Activated CD8-positive, alpha-beta memory T cell treated with anti-CD3 and anti-CD28 coated beads, Interleukin-2, amount 10 ng/mL, durations not matched to agents 7 days and 5 days (primary cell): ENCODE results near the gene VPS37B. TPM values are rescaled to one million over a fixed set of nuclear protein-coding genes. Genes with fewer than 3 reads are reported as not detected.

Source experiments
- ATAC-seq: fragments of 150-1000 bp; cut with Tn5 transposase; one replicate; pipeline ENCODE4 v1.10.0; 2021; ENCODE audit warnings: moderate library complexity
- CTCF ChIA-PET: fragments of 350-600 bp; sonication (Branson Sonifier 250); formaldehyde crosslinking; loops from one replicate; lab custom pipeline; 2021; ENCODE audit warnings: antibody characterized with exemption; lab: Charles Lee
- DNase-seq: peaks from one replicate; pipeline ENCODE4 v3.0.0-alpha.2; 2020
- H3K27ac Mint-ChIP-seq: one replicate; pipeline ENCODE4 v1.8.0; 2021; ENCODE audit warnings: mild to moderate bottlenecking, mixed read lengths
- H3K27me3 Mint-ChIP-seq: one replicate; pipeline ENCODE4 v1.8.0; 2021; ENCODE audit warnings: mixed read lengths
- H3K36me3 Mint-ChIP-seq: one replicate; pipeline ENCODE4 v1.8.0; 2021; ENCODE audit warnings: mild to moderate bottlenecking, mixed read lengths
- H3K4me1 Mint-ChIP-seq: one replicate; pipeline ENCODE4 v1.8.0; 2021; ENCODE audit warnings: mixed read lengths
- H3K4me3 Mint-ChIP-seq: one replicate; pipeline ENCODE4 v1.8.0; 2021; ENCODE audit warnings: mild to moderate bottlenecking, moderate library complexity, mixed read lengths
- H3K9me3 Mint-ChIP-seq: one replicate; pipeline ENCODE4 v1.8.0; 2022; ENCODE audit warnings: low read depth, mixed read lengths
- total RNA-seq, 2 experiments: library from RNA; stranded (reverse); gene quantifications; one replicate each; pipeline ENCODE4 v1.2.3, GENCODE V29; 2021

Gene VPS37B
- total RNA-seq, 2 experiments from 2014 or later: 25.7 to 29.7 TPM

DNA sequence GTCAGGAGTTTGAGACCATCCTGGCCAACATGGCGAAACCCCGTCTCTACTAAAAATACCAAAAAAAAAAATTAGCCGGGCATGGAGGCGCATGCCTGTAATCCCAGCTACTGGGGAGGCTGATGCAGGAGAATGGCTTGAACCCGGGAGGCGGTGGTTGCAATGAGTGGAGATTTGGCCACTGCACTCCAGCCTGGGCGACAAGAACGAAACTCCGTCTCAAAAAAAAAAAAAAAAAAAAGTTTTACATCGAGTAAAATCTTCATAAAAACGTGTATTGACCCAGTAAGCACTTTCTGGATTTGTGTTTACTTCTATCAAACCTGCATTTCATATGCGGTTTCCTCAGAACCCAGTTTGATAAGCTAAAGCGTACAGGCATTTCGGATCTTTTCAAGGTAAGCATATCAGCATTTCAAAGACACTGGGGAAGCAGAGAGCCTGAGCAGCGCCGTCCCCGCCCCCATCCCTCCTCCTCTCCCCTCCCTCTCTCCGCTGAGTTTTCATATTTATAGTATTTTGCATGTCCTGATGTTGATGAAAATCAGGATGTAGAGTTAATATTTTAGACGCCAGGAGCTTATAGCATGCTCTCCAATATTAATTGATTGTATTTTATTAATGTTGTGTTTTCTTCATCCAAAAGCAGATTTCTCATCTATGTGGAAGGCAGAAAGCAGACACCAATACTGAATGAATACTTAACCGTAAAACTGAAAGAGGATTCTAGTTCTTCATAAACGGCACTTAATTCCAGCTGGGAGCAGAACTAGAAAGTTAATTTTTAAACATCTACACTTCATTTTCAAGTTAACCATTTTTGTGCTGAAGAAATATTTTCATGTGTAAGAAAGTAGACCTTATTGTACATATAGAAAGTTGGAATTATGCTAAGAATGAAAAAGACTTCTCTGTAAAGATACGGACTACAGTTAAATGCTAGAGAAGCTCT, 69.9 kb downstream of the VPS37B start:
- Mint-ChIP-seq H3K27ac (no peak overlapping the region), H3K36me3 (no peaks in the 10 kb centered on the region), H3K27me3 (peaks cover 34% of the 10 kb centered on the region), H3K4me1 (no peaks in the 10 kb centered on the region), H3K9me3 (no peaks in the 10 kb centered on the region), H3K4me3 (no peak overlapping the region)
- no peak for ATAC-seq
- no peak for DNase-seq
- CTCF ChIA-PET: interaction anchor here (3.2 kb wide), 1 partner anchor 33 kb away, joined by 14 read pairs; no protein-coding TSS in a partner anchor

DNA sequence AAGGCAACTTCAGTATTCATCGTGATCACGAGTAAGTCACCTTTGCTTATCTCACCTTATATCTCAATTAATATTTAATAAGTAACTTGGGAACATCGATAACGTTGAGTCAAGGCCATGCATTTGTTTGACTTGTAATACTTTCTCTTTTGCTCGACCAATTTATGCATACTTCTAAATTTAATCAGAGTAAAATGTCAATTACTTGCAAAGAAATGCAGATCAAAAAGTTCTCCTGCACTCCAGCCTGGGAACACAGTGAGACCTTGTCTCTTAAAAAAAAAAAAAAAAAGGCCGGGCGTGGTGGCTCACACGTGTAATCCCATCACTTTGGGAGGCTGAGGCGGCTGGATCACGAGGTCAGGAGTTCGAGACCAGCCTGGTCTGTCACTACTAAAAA, 72.5 kb downstream of the VPS37B start:
- H3K9me3 Mint-ChIP-seq: no peaks in the 10 kb centered on the region
- H3K4me1 Mint-ChIP-seq: no peaks in the 10 kb centered on the region
- ATAC-seq (no peak), DNase-seq (no peak)
- H3K36me3 Mint-ChIP-seq: no peaks in the 10 kb centered on the region
- CTCF ChIA-PET: no interaction called here
- peaks cover 24% of the 10 kb centered on the region for H3K27me3 Mint-ChIP-seq
- H3K4me3 Mint-ChIP-seq: no peak overlapping the region
- no peak overlapping the region for H3K27ac Mint-ChIP-seq

DNA sequence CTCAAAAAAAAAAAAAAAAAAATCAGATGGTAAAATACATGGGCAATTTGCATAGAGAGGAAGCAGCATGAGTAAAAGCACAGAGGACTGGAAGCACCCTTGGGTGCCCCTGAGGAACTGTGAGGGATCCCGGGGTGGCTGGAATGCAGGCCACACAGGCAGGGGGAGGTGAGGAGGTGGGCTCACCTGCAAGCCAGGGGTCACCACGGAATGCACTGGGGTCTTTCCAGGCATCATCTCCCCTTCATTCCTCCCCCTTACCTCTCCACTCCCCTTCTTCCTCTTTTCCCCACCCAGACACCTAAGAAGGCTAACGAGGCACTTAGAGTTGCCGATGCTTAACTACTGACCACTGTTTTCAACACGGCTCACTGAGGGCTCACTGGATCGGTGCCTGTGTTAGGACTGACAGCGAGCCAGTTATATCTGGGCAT, 75.1 kb downstream of the VPS37B start:
- CTCF ChIA-PET: no interaction called here
- no peak for DNase-seq
- H3K27me3 Mint-ChIP-seq: peaks cover 10% of the 10 kb centered on the region
- no peaks in the 10 kb centered on the region for H3K9me3 Mint-ChIP-seq
- H3K36me3 Mint-ChIP-seq: no peaks in the 10 kb centered on the region
- H3K27ac Mint-ChIP-seq: no peak overlapping the region
- no peak overlapping the region for H3K4me3 Mint-ChIP-seq
- no peaks in the 10 kb centered on the region for H3K4me1 Mint-ChIP-seq
- no peak for ATAC-seq

DNA sequence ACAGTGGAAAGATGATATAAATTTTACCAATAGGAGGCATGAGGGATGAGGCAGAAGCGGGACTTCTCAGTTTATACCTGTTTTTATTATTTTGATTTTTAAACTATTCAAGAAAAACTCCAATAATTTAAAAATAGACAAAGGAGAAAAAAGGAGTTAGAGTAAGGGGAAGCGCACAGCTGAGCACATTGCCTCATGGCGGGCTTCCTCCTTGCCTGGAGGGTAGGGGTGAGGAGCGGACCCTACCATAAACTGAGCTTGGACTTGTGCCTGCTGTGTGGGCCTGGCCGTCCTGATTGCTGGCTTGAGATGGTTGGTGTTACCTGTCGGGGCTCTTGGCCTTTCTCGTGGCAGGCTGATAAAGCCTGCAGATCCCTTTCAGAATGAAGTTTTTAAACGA, 75.8 kb downstream of the VPS37B start:
- CTCF ChIA-PET: no interaction called here
- Mint-ChIP-seq H3K27me3 (peaks cover 10% of the 10 kb centered on the region), H3K4me3 (no peak overlapping the region), H3K27ac (no peak overlapping the region), H3K9me3 (no peaks in the 10 kb centered on the region), H3K4me1 (no peaks in the 10 kb centered on the region), H3K36me3 (no peaks in the 10 kb centered on the region)
- DNase-seq (no peak), ATAC-seq (no peak)

DNA sequence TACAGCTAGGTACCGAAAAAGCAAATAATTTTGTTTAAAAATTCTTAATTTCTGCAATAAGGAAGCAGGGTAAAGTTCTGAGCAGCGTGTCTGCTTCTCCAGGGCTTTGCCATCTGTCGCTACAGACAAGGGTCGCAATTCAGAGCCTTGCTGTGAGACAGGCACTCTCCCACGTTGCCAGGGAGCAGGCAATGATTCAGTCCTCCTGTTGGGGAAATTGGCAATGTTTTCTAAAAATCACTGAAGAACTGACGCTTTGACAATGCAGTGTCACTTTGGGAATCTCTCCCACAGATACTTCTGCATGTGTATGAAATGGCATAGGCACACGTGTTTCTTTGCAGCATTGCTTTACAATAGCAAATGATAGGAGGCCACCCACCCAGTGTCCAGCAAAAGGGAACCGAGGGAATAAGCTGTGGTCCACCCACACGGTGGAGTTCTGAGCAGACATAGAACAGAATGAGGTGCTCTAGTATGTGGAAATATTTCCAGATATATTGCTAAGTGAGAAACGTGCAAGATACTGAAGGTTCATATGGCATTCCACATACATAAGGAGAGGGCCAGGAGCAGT, 76.6 kb downstream of the VPS37B start:
- no peaks in the 10 kb centered on the region for H3K9me3 Mint-ChIP-seq
- ATAC-seq: no peak

More for the DNA sequence above, 76.6 kb downstream of the VPS37B start:
- Mint-ChIP-seq H3K36me3 (no peaks in the 10 kb centered on the region), H3K27me3 (peaks cover 7% of the 10 kb centered on the region), H3K4me1 (no peaks in the 10 kb centered on the region), H3K4me3 (no peak overlapping the region), H3K27ac (no peak overlapping the region)
- no peak for DNase-seq
- CTCF ChIA-PET: interaction anchor here (1.1 to 1.3 kb wide), 2 partner anchors 14 to 148 kb away, joined by 3 to 4 read pairs; partner anchors contain the start of gene ABCB9

Other genes with a start within 250 kb of the VPS37B start
- gene HCAR2, start 192.8 kb downstream of the VPS37B start, total RNA-seq: not detected
- gene HCAR3, start 179.3 kb downstream of the VPS37B start, total RNA-seq: under 1 TPM in 1 of 2 experiments, not detected in 1; 0.09 TPM
- under 1 TPM; 0.06 to 0.23 TPM for gene HCAR1, start 165.3 kb downstream of the VPS37B start, total RNA-seq
- gene DENR, start 143.3 kb downstream of the VPS37B start, total RNA-seq: 10 to 100 TPM; 50.2 to 65.9 TPM
- gene CCDC62, start 121.6 kb downstream of the VPS37B start, total RNA-seq: under 1 TPM; 0.26 to 0.67 TPM
- 10 to 100 TPM; 31.9 to 34.7 TPM for gene HIP1R, start 60.7 kb downstream of the VPS37B start, total RNA-seq
- gene ABCB9, start 70.3 kb upstream of the VPS37B start, total RNA-seq: 1 to 10 TPM; 3.6 to 4.4 TPM
- gene OGFOD2, start 79.1 kb upstream of the VPS37B start, total RNA-seq: 10 to 100 TPM; 23.8 to 29.8 TPM
- 100 to 1,000 TPM; 169 to 216 TPM for gene ARL6IP4, start 84.6 kb upstream of the VPS37B start, total RNA-seq